Measurements from ENCODE around the gene NRTN.
"Not testable (repeated sequence)": the region's sequence is repeated elsewhere in the genome, so short reads cannot be mapped to it uniquely, and the experiment has no call there.

Gene NRTN

GRCh38 chr19:5857203-5858081, 52.6 kb downstream of the NRTN start:
- no peak overlapping the region for H3K27ac ChIP-seq
- H3K4me3 ChIP-seq: no peak overlapping the region

- Histone ChIP-seq H3K27ac (no peak overlapping the region), H3K4me3 (no peak overlapping the region)
Measured at GRCh38 chr19:5863030-5863665, 58.3 kb downstream of the NRTN start.

GRCh38 chr19:5864013-5864720, 59.3 kb downstream of the NRTN start:
- Histone ChIP-seq H3K4me3 (no peak overlapping the region), H3K27ac (no peak overlapping the region)

- no peak overlapping the region for H3K4me3 ChIP-seq
- H3K27ac ChIP-seq: no peak overlapping the region
Measured at GRCh38 chr19:5864725-5865486, 60.0 kb downstream of the NRTN start.

GRCh38 chr19:5865772-5866171, 60.9 kb downstream of the NRTN start:
- Histone ChIP-seq H3K27ac (no peak overlapping the region), H3K4me3 (no peak overlapping the region)

DNA sequence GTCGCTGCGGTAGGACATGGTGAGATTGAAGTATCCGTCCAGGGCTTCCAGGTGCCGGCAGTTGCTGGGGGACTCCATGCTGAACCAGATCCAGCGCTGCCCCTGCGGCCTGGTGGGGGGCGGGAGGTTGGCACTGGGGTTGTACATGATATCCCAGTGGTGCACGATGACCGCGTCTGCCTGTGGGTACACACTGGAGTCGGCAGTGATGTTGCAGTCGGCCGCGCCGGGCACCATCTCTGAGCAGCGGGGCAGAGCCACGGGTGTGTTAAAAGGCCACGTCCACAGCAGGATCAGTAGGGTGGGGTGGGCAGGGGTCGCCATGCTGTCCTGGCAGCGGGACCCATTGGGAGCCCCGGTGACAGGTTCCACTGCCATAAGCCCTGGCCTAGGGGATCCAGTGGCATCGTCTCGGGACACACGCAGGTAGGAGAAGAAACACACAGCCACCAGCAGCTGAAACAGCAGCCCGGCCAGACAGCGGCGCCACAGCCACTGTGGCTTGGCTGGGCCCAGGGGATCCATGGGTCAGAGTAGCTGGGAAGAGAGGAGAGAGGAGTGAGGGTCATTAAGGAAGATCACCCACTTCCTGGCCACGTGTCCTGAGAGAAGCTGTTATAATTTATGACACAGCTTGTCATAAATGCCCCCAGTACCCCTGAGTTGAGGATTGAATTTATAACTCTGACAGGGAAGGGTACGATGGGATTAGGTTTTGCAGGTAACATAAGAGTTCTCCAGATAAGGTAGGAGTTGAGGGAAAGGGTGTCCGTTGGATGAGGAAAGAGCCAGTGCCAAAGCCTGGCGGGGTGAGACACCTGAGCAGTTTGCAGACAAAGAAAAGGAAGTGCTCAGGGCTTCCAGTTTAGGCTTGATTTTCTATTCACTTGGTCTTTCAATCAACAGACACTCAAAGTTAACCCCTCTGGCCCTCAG, 62.6 kb downstream of the NRTN start:
- Histone ChIP-seq H3K4me3 (no peak overlapping the region), H3K27ac (no peak overlapping the region)

- H3K27ac ChIP-seq: no peak overlapping the region
Measured at GRCh38 chr19:5870986-5871394, 66.1 kb downstream of the NRTN start.

GRCh38 chr19:5873617-5874199, 68.8 kb downstream of the NRTN start:
- Histone ChIP-seq H3K27ac (no peak overlapping the region), H3K4me3 (no peak overlapping the region)

More at GRCh38 chr19:5870986-5871394, 66.1 kb downstream of the NRTN start:
- H3K4me3 ChIP-seq: no peak overlapping the region

DNA sequence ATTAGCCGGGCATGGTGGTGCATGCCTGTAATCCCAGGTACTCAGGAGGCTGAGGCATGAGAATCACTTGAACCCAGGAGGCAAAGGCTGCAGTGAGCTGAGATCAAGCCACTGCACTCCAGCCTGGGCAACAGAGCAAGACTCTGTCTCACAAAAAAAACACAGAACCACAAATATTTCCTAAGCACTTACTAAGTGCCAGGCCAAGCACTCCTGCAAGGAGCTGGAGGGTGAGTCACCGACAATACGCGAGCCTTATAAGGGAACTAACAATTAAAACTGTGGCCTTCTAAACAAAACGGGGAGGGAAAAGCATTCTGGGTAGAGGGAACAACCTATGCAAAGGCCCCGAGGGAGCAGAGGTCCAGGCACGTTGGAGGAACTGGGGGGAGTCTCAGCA, 69.6 kb downstream of the NRTN start:
- not testable (repeated sequence) for H3K27ac ChIP-seq, H3K4me3 ChIP-seq

DNA sequence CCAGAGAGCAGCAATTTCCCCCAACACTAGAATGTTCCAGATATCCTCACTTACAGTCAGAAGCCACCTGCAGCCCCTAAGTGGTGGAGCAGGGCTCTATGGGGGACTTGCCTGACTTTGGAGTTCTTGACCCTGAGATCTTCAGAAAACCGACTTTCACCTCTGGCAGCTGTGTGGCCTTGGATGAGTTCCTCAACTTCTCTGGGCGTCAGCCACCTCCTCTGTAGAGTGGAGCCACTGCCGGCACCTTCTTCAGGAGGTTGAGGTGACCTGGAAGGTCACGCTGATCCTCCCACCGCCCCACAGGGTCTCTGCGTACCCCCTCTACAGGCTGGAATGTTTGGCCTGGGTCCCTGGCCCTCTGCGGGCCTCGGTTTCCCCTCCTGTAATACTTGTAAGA, 72.6 kb downstream of the NRTN start:
- no peak overlapping the region for H3K27ac ChIP-seq
- H3K4me3 ChIP-seq: no peak overlapping the region

GRCh38 chr19:5877882-5878281, 73.0 kb downstream of the NRTN start:
- no peak overlapping the region for H3K27ac ChIP-seq
- no peak overlapping the region for H3K4me3 ChIP-seq

All from skin epidermis (tissue), 12 donors.